PFSK-1 (cell line): ENCODE data around the gene OR2A5.

ENCODE experiments used
- FOXP2 ChIP-seq: optimal IDR thresholded peaks from 2 replicates; pipeline ENCODE3; 2011; ENCODE audit warnings: borderline replicate concordance, control low read depth, inconsistent platforms; ENCODE audit not compliant: insufficient read depth; ENCODE audit errors: extremely low read length, extremely low read depth
- POLR2AphosphoS5 ChIP-seq: IDR thresholded peaks from 2 replicates; pipeline ENCODE4 v1.6.1; 2012; ENCODE audit warnings: low read depth, mild to moderate bottlenecking, control low read depth, low read length, moderate library complexity
- SIN3A ChIP-seq: IDR thresholded peaks from 2 replicates; pipeline ENCODE4 v1.6.1; 2012; ENCODE audit warnings: mild to moderate bottlenecking, low read length, moderate library complexity, borderline replicate concordance; ENCODE audit not compliant: insufficient read depth
- TAF1 ChIP-seq: IDR thresholded peaks from 2 replicates; pipeline ENCODE4 v1.6.1; 2012; ENCODE audit warnings: low read length, control low read depth, borderline replicate concordance; ENCODE audit not compliant: insufficient read depth

- TF ChIP-seq POLR2AphosphoS5: no peak
- TF ChIP-seq TAF1: no peak
- TF ChIP-seq FOXP2: no peak
- no peak for TF ChIP-seq SIN3A
Measured at GRCh38 chr7:144085978-144086377, 37.2 kb downstream of the OR2A5 start, which contains the start of gene OR2A12.
